SK-MEL-5 (cell line): Measurements from ENCODE around the gene ATP2A2. TPM values are rescaled to one million over a fixed set of nuclear protein-coding genes. Genes with fewer than 3 reads are reported as not detected.
"Not testable (repeated sequence)": the region's sequence is repeated elsewhere in the genome, so short reads cannot be mapped to it uniquely, and the experiment has no call there.

ENCODE experiments used
- DNase-seq: peaks from one replicate; pipeline ENCODE4 v3.0.0-alpha.2; 2016; ENCODE audit warnings: low read depth, low spot score
- in situ Hi-C: cut with HindIII; loops from 2 replicates; pipeline ENCODE4 v1.10.0; 2016; ENCODE audit warnings: low sequenced_read_pairs, high pct_unique_total_duplicates, low pct_unique_long_range_greater_than_20kb
- total RNA-seq: library from RNA; depleted of rRNA; stranded (reverse); fragments of >200 nt; shearing (Covaris generic); gene quantifications from 2 replicates; pipeline ENCODE4 v1.2.3, GENCODE V29; 2014

ATP2A2 gene
- total RNA-seq, 1 experiment from 2014 or later = 131 TPM

DNA sequence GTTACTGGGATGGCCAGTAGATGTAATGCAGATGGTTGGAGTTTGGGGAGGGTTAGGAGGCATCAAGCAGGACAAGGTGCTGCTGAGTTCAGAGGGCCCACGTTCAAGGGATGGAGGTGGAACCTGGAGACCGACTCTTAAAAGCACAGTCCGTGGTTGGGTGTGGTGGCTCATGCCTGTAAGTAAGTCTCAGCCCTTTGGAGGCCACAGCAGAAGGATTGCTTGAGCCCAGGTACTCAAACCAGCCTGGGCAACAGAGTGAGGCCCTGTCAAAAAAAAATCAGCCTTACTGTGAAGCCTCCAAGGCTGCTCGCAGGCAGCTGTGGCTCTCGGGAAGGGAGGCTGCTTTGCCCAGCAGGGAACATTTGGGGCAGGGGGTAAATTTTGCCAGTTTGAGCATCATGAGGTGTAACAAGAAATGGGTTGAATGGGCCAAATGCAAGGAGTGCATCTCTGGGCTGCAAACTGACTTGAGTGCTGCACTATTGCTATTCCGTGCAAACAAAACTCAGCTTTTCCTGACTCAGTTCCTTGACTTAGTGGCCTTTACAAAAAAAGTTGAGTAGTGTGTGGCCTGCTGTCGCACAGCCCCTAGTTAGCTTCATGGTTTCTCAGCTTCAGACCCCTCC lies 67.5 kb downstream of the ATP2A2 start:
- in situ Hi-C loops = no loop called here
- no peak for DNase-seq

DNA sequence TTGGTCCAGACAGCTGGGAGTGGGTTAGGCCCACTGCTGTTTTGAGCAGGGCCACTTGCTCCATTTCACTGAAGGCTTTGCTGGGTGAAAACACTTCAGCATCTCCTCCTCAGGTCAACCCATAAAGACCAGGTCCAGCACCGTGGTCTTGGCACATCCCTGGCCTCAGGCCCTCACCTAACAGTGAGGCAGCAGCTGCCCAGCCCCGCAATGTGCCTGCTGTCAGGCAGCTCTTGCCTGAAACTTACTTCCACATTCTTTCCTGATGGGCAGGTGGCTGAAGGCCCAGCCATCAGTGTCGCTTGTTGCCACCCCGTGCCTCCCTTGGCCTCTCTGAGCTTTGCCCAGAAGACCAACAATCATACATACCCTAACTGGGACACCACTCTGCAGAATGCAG lies 68.0 kb downstream of the ATP2A2 start:
- in situ Hi-C loops = no loop called here
- DNase-seq = no peak

DNA sequence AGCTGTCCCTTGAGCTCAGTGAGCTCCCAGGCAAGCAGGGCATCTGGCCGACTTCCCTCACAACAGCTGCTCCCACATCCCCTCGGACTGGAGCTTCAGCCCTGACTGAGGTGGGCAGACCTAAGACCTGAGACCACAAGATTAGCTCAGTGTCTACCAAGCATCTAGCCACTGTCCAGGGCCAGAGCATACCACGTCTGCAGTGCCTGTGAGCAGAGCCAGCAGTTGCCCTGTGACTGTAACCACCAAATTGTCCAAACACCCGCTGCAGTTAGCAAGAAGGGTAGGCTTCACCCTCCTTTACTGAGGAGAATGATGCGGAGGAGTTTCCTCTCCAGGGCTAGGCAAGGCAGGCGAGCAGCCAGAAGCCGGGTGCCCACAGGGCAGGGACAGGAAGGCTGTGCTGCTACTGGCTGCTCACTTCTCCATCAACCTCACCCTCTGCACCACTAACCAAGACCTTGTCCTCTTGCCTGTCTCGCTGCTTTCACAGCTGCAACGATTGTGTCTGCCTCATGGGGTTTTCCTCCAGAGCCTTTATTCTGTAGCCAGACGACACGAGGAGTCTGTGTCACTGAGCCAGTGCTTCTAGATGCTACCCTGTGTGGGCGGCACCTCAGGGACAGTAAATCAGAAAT lies 68.6 kb downstream of the ATP2A2 start:
- no peak for DNase-seq

DNA sequence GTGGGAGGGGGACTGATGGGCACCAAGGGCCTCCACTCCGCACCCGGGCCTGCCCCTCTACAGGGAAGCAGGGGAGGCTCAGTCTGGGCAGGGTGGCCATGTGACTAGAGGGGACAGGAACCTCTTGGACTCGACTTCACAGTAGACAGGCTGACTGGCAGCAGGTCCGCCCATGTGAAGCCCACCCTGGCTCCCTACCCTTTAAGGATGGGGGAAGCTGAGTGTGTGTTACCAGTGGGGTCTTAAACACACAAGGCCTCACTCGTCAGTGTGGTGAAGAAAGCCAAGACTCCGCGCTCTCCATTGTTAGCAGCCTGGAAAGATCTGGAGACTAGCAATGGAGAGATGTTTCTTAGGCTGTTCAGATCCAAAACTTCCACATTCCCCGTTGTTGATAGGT lies 70.1 kb downstream of the ATP2A2 start:
- in situ Hi-C loops = no loop called here
- DNase-seq = no peak

More for the DNA sequence above, 68.6 kb downstream of the ATP2A2 start:
- in situ Hi-C loops = no loop called here

DNA sequence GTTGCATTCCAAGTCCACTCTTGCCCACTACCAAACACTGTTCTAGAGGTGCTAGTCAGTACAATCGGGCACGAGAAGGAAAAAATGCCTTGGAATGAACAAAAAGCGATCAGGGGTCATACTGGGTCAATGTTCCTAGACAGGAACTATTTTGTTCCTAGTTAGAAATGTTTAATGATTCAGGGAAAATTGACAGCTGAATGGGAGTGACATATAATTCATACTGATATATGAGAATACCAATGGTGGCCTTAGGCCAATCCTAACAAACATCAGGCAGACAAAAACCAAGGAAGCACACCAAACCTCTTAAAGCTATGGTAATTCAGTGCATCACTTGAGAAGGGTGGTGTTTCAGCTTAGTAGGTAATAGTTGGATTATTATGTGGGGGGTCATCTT lies 71.4 kb downstream of the ATP2A2 start:
- in situ Hi-C loops = no loop called here
- no peak for DNase-seq

DNA sequence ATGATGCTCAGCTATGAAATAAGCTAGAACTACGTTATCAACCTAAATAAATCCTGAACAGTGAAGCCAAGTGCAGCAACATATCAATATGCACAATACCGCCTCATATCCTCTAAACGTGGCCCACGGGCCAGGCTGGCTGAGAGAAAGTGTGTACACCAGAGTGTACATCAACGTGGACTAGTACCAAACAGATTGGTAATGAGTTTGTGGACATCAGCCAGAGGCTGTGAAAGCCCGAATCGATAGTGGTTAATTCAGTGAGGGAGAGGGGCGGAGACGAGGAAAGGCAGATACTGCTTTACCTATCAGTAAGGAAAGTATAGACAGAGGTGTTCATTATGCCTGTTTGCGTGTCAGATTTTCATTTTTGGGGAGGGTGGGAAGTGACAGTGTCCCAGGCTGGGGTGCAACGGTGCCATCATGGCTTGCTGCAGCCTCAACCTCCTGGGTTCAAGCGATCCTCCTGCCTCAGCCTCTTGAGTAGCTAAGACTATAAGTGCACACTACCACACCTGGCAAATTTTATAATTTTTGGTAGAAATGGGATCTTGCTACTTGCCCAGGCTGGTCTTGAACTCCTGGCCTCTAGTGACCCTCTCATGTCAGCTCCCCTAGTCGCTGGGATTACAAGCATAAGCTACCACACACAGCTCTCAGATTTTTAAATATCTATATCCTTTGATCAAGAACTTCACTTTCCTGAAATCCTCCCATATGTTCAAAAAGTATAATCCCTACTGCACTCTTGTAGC lies 72.3 kb downstream of the ATP2A2 start:
- in situ Hi-C loops = no loop called here
- DNase-seq = no peak

DNA sequence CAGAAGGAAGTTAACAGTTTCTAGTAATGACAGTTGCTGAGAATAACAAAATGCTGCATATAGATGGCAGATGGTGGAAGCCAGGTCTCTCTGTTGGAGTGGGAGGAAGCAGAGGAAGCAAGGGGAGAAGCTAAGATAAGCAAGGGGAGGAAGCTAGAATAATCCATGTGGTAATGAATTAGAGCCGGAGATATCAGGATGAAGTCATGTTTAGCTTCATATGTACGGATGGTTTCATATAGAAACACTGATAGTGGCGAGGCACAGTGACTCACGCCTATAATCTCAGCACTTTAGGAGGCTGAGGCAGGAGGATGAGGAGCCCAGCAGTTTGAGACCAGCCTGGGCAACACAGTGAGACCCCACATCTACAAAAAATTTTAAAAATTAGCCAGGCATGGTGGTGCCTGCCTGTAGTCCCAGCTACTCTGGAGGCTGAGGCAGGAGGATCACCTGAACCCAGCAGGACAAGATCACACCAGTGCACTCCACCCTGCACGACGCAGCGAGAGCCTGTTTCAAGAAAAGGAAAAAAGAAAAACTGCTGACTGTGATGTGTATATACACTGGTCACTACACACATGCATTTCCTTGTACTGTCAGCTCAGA lies 73.2 kb downstream of the ATP2A2 start:
- in situ Hi-C loops = no loop called here

DNA sequence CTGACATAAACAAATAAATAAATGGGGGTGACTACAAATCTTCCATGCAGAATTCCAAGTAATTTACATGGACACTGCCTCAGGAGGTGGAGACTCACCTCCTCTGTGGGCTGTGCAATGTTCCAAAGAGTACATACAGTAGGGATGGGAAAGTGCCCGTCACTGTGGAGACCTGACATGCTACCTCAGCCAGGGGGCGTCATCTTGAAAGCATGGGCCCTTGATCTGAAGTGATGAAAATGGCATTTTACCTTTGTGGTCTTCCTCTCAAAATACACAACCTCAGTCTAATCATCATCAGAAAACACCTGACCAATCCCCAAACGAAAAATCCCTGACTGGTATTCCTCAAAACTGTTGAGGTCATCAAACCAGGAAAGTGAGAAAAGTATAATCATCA lies 74.0 kb downstream of the ATP2A2 start:
- in situ Hi-C loops = no loop called here
- peak; percentile 61 for DNase-seq

More for the DNA sequence above, 73.2 kb downstream of the ATP2A2 start:
- DNase-seq = no peak

DNA sequence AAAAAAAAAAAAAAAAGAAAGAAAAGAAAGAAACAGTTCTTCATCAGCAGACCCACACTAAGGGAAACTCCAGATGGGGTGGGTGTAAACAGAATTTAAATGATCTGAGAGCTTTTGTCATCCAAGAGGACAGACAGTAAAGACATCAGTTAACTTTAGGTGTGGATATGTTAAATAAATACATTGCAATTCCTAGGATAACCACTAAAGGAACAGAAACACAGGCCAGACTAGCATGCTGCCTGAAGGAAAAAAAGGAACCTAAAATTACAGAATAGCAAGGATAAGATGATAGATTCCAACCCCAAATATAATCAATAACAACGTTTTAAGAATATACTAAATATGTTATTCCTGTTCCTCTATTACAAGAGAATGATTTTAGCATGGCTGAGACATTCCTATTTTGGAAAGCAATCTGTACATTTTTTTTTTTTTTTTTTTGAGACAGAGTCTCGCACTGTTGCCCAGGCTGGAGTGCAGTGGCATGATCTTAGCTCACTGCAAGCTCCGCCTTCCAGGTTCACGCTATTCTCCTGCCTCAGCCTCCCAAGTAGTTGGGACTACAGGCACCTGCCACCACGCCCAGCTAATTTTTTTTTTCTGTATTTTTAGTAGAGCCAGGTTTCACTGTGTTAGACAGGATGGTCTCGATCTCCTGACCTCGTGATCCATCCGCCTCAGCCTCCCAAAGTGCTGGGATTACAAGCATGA lies 77.5 kb downstream of the ATP2A2 start:
- in situ Hi-C loops = not testable (repeated sequence)
- peak; percentile 42 for DNase-seq

DNA sequence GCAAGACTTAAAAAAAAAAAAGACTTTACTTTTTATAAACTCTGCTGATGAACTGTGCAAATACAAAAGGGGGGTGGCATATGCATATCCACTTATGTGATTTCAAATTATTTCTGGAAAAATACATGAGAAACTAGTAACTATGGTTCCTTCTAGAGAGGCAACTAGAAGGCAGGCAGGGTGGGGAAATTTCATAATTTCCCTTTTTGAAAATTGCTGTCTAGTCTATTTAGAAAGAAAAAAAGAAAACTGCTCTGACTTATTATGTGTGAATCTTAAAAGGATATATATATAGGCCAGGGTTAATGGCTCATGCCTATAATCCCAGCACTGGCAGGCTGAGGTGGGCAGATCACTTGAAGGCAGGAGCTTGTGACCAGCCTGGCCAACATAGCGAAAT lies 80.2 kb downstream of the ATP2A2 start:
- in situ Hi-C loops = no loop called here
- no peak for DNase-seq

DNA sequence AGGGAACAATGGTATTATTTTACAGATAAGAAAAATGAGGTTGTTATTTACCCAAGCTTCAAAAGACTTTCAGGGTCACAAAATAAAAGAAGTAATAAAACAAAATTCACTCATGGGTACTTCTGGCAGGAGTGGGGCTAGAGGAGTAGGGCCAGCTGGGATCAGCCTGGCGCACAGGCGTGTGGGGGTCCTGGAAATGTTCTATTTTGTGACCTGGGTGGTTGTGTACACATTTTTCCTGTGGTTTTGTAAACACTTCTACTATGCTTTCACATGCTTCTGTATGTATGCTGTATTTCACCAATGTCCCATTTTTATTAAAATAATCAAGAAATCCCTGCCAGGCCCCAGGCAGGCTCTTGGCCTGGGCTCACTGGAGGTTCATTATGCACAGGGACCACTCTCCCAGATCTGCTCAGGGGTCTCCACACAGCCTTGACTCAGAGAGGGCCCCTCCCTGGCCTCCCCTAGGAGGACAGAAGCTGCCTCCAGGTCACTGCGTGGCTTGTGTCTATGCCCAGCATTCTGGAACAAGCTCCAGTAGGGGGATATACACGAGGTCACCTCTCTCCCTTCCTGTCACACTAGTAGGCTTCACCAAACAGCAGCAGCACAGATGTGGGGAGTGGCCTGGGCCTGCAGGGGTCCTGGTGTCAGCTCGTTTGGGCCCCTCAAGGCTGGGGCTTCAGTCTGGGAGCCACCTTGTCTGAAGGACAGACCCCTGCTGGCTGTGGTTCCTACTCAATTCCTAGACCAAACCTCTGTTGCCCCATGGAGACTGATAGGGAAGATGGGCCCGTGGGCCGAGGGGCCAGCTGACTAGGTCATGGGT lies 84.7 kb downstream of the ATP2A2 start:
- in situ Hi-C loops = no loop called here
- no peak for DNase-seq

DNA sequence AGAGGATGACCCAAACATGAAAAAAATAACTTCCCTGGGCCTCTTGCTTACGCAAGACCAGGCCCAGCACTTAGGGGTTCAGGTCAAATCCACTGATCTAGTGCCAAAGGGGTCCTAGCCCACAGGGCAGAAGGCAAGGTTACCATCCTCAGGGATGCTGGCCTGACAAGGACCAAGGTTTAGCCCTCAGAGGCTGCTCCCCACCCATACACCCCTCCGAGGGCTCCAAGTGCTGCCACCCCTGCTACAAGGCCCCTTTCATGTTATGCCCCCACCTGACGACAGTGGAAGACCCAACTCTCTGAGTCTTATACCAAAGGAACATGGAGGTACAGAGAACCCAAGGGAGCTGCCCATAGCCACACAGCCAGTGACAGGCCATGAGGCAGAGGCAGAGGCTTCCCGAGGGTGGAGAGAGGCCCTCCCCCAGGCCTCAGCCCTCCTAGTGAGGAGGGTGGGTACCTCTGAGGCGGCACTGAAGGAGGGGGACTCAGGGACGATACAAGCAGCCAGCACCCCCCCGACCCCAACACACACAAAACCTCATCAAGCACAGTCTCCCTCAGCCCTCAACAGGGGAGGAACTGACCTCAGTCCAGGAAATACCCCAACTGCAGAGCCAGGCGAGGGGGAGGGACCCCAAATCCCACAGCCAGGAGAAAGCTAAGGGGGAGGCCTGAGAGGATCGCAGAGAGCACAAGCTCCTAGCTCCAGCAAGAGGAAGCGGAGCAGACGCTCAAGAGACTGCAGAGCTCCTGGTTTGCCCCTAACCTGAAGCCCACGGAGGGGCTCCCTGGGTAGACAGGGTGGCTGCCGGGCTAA lies 85.5 kb downstream of the ATP2A2 start:
- in situ Hi-C loops = no loop called here
- DNase-seq = no peak

DNA sequence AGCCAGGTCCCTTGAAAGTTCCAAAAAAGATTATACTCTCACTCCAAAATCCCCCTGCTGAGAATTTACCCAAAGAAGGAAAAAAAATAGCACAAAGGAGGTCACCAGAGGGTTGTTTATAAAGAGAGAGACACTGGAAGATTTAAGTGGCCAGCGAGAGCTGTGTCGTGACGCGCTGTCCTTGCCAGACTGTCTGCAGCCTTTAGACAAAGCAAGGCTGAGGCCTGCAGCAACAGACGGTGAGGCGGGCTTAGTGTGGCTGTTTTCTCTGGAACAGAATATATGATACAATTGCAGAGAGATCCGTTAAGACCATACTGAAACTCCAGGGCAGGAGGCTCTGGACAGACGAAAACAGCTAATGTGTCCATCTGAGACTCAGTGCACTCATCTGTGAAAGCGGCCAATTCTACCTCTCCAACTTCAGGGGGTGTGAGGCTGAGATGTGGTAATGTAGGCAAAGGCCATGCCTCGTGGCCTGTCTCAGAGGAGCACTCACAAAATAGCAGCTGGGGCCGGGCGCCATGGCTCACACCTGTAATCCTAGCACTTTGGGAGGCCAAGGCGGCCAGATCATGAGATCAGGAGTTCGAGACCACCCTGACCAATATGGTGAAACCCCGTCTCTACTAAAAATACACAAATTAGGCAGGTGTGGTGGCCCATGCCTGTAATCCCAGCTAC lies 86.3 kb downstream of the ATP2A2 start:
- in situ Hi-C loops = no loop called here
- no peak for DNase-seq

DNA sequence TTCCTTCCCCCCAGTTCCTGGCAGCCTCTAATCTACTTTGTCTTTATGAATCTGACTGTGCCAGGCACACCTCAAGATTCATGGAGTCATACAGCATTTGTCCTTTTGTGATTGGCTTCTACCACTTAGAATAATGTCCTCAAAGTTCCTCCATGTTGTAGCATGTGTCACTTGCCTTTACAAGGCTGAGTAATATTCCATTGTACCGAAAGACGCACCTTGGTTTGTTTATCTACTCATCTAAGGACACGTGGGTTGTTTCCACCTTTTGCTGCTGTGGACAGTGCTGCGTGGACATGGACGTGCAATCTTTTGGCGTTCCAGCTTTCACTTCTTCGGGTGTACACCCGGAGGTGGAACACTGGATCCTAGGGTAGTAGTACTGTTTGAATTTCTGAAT lies 88.9 kb downstream of the ATP2A2 start:
- in situ Hi-C loops = no loop called here
- no peak for DNase-seq

DNA sequence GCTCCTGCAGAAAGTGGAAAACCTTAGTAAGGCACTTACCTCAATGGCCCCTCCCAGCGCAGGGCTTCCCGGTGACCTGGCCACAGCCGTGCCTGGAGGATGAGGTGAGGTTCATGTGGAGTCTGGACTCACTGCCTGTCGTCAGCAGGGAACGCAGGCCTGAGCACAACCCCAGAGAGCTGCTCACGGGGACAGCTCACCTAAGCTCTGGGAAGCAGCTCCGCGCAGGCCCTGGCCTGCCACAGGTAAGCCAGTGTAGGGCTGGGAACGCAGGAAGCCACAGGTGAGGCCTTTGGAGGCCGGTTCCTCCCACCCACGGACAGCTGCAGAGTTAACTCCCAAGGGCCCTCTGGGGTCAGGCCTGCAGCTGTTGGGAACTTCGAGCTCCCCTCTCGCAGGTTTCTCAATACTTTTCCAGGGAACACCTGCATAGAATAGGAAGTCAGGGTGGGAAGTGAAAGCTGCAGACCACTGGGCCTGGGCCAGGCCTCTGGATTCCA lies 89.7 kb downstream of the ATP2A2 start:
- in situ Hi-C loops = no loop called here
- DNase-seq = no peak
